GM23338 (cell line): Measurements from ENCODE around the gene PPP2CA. TPM values are rescaled to one million over a fixed set of nuclear protein-coding genes. Genes with fewer than 3 reads are reported as not detected.

Experiments
- ATAC-seq: fragments of 200-7000 bp; cut with Tn5 transposase; 3 replicates; pipeline ENCODE4 v1.9.1; 2020
- DNase-seq: peaks from one replicate; pipeline ENCODE4 v3.0.0-alpha.2; 2015; ENCODE audit warnings: low spot score
- H2AFZ ChIP-seq: fragments of 200-600 bp; sonication (generic); 2 replicates; pipeline ENCODE4 v1.8.0; 2016; ENCODE audit warnings: antibody characterized with exemption, mild to moderate bottlenecking, moderate library complexity
- H3F3A ChIP-seq: fragments of 200-600 bp; sonication (generic); replicated peaks from 2 replicates; pipeline ENCODE4 v1.8.0; 2017; ENCODE audit warnings: antibody characterized with exemption, mixed run types, low read depth
- H3K27ac ChIP-seq: fragments of 200-600 bp; sonication (generic); 2 replicates; pipeline ENCODE4 v1.6.1; 2016; ENCODE audit warnings: low read depth
- H3K27me3 ChIP-seq: fragments of 200-600 bp; sonication (generic); 2 replicates; pipeline ENCODE4 v1.8.0; 2016; ENCODE audit warnings: mild to moderate bottlenecking, mixed run types, moderate library complexity; ENCODE audit not compliant: insufficient read depth
- H3K36me3 ChIP-seq: fragments of 200-600 bp; sonication (generic); 2 replicates; pipeline ENCODE4 v1.8.0; 2016; ENCODE audit warnings: mild to moderate bottlenecking; ENCODE audit not compliant: insufficient read depth
- H3K4me1 ChIP-seq: fragments of 200-600 bp; sonication (generic); 2 replicates; pipeline ENCODE4 v1.8.0; 2016; ENCODE audit warnings: mild to moderate bottlenecking, moderate library complexity; ENCODE audit not compliant: insufficient read depth
- H3K4me2 ChIP-seq: fragments of 200-600 bp; sonication (generic); 2 replicates; pipeline ENCODE4 v1.7.1; 2017; ENCODE audit warnings: mixed run types
- H3K4me3 ChIP-seq: fragments of 200-600 bp; sonication (generic); 2 replicates; pipeline ENCODE4 v1.6.1; 2016; ENCODE audit warnings: mixed run types
- H3K79me2 ChIP-seq: fragments of 200-600 bp; sonication (generic); replicated peaks from 2 replicates; pipeline ENCODE4 v1.8.0; 2017; ENCODE audit warnings: mild to moderate bottlenecking; ENCODE audit not compliant: insufficient read depth
- H3K9me2 ChIP-seq: fragments of 200-600 bp; sonication (generic); 2 replicates; pipeline ENCODE4 v1.8.0; 2017; ENCODE audit not compliant: insufficient read depth
- H4K20me1 ChIP-seq: fragments of 200-600 bp; sonication (generic); replicated peaks from 2 replicates; pipeline ENCODE4 v1.8.0; 2017; ENCODE audit warnings: mild to moderate bottlenecking; ENCODE audit not compliant: insufficient read depth
- H3K27ac Mint-ChIP-seq: 2 replicates; pipeline ENCODE4 v1.8.0; 2020; ENCODE audit warnings: inconsistent platforms, mild to moderate bottlenecking, moderate library complexity, mixed read lengths
- H3K27me3 Mint-ChIP-seq: 3 replicates; pipeline ENCODE4 v1.8.0; 2022; ENCODE audit warnings: low read depth, mild to moderate bottlenecking, moderate library complexity, mixed read lengths, inconsistent platforms; ENCODE audit not compliant: insufficient read depth, poor library complexity
- H3K36me3 Mint-ChIP-seq: 3 replicates; pipeline ENCODE4 v1.8.0; 2021; ENCODE audit warnings: low read depth, mild to moderate bottlenecking, inconsistent platforms, moderate library complexity, mixed read lengths
- H3K4me1 Mint-ChIP-seq: 3 replicates; pipeline ENCODE4 v1.8.0; 2020; ENCODE audit warnings: mild to moderate bottlenecking, inconsistent platforms, mixed read lengths
- H3K4me3 Mint-ChIP-seq: 3 replicates; pipeline ENCODE4 v1.8.0; 2021; ENCODE audit warnings: moderate library complexity, mild to moderate bottlenecking, inconsistent platforms, mixed read lengths
- H3K9me3 Mint-ChIP-seq: 3 replicates; pipeline ENCODE4 v1.8.0; 2020; ENCODE audit warnings: moderate library complexity, mild to moderate bottlenecking, inconsistent platforms, mixed read lengths
- EZH2 ChIP-seq: fragments of 200-600 bp; sonication (generic); IDR thresholded peaks from one replicate; pipeline ENCODE4 v1.8.0; 2017; ENCODE audit warnings: antibody characterized with exemption, mild to moderate bottlenecking, low read depth; ENCODE audit not compliant: unreplicated experiment
- EZH2phosphoT487 ChIP-seq: fragments of 200-600 bp; sonication (generic); IDR thresholded peaks from one replicate; pipeline ENCODE4 v1.8.1; 2018; ENCODE audit warnings: antibody characterized with exemption; ENCODE audit not compliant: unreplicated experiment
- JUNB ChIP-seq: IDR thresholded peaks from one replicate; pipeline ENCODE4 v1.6.1; 2016; ENCODE audit warnings: antibody characterized with exemption; ENCODE audit not compliant: unreplicated experiment
- NANOG ChIP-seq: IDR thresholded peaks from 2 replicates; pipeline ENCODE4 v1.6.1; 2016; ENCODE audit warnings: antibody characterized with exemption, borderline replicate concordance
- POLR2AphosphoS5 ChIP-seq: IDR thresholded peaks from 2 replicates; pipeline ENCODE4 v1.6.1; 2016; ENCODE audit warnings: antibody characterized with exemption, low read depth
- STAT1 ChIP-seq: IDR thresholded peaks from one replicate; pipeline ENCODE4 v1.6.1; 2016; ENCODE audit warnings: antibody characterized with exemption; ENCODE audit not compliant: unreplicated experiment
- polyA plus RNA-seq: library from polyadenylated mRNA; unstranded; fragments of >200 nt; fragmentation: Nextera tagmentation; extraction: Ambion mirVana; gene quantifications from 2 replicates; pipeline ENCODE4 v1.2.1, GENCODE V29; 2016
- total RNA-seq: library from RNA; depleted of rRNA; stranded (reverse); fragments of >200 nt; shearing (Covaris generic); gene quantifications from 2 replicates; pipeline ENCODE4 v1.2.3, GENCODE V29; 2014
- TF ChIP-seq, protein P1 (sequence below), 2 experiments: fragments of 200-600 bp in 1 of 2; sonication (generic) in 1 of 2; conservative IDR thresholded peaks; 2 replicates each; pipeline versions ENCODE4 v1.5.1 to v1.6.1; 2016 to 2017; ENCODE audit warnings: antibody characterized with exemption in 2 of 2, low read depth in 2 of 2, mild to moderate bottlenecking in 2 of 2, moderate library complexity in 1 of 2
- TF ChIP-seq, protein P2 (sequence below): IDR thresholded peaks from one replicate; pipeline ENCODE4 v1.6.1; 2018; ENCODE audit warnings: antibody characterized with exemption; ENCODE audit not compliant: unreplicated experiment

Gene PPP2CA
- total and polyA plus RNA-seq, 2 experiments from 2014 or later, result 131 to 316 TPM

DNA sequence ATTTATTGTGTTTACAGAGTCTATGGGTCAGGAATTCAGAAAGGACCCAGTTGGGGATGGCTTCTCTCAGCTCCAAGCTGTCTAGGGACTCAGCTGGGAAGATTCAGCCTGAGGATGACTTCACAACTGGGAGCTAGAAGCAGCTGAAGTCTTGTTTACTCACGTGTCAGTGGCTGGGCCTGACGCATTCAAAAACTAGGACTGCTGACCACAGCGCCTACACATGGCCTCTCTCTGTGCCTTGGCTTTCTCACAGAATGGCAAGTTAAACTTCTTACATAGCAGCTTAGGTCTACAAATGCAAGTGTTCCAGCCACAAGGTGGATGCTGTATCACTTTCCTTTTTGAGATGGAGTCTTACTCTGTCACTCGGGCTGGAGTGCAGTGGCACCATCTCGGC lies 16.3 kb upstream of the PPP2CA start (continued):
- TF ChIP-seq, protein P1, sequence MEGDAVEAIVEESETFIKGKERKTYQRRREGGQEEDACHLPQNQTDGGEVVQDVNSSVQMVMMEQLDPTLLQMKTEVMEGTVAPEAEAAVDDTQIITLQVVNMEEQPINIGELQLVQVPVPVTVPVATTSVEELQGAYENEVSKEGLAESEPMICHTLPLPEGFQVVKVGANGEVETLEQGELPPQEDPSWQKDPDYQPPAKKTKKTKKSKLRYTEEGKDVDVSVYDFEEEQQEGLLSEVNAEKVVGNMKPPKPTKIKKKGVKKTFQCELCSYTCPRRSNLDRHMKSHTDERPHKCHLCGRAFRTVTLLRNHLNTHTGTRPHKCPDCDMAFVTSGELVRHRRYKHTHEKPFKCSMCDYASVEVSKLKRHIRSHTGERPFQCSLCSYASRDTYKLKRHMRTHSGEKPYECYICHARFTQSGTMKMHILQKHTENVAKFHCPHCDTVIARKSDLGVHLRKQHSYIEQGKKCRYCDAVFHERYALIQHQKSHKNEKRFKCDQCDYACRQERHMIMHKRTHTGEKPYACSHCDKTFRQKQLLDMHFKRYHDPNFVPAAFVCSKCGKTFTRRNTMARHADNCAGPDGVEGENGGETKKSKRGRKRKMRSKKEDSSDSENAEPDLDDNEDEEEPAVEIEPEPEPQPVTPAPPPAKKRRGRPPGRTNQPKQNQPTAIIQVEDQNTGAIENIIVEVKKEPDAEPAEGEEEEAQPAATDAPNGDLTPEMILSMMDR (conservative IDR thresholded peaks at IDR 0.05; ENCODE audit: low read depth in 2 of 2), result 0 out of 4 replicates have a peak, but pooled peaks of 1 of the 2 experiments have one; percentile 13

DNA sequence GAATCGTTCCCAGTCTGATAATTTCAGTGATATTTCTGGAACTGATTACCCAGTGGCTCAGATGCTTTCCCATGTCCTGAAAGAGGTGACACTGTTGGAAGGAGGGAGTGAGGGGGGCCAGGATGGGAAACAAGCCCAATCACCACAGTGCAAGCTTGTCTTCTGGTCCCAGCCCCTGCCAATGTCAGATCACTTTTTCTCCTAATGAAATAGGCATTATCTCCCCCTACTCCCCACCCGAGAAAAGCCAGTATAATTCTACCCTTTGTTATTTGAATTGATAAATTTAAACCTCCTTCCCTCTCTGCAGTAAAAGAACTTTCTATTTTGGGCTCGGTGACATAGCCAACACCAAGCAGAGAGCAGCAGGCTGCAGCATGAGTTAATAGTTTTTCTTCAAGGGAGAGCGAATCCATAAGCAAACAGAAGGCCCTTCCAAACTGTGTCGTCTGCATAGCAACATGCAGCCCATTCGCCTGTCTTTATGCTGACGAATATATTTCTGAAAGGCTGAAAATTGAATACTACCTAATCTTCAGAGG lies 14.6 kb upstream of the PPP2CA start:
- Histone ChIP-seq H3K4me1 (peaks cover 14% of the 10 kb centered on the region), H2AFZ (peak overlapping the region; percentile 50; the same call in 1 of the 2 replicates), H4K20me1 (no peaks in the 10 kb centered on the region), H3K4me2 (no peak overlapping the region), H3K27me3 (no peaks in the 10 kb centered on the region), H3K36me3 (no peaks in the 10 kb centered on the region), H3K27ac (no peak overlapping the region), H3K79me2 (no peaks in the 10 kb centered on the region), H3K9me2 (no peaks in the 10 kb centered on the region), H3F3A (no peaks in the 10 kb centered on the region), H3K4me3 (no peak overlapping the region)
- Mint-ChIP-seq H3K4me1 (peaks cover 35% of the 10 kb centered on the region), H3K27ac (no peak overlapping the region), H3K4me3 (no peak overlapping the region; the same call in 2 of the 3 replicates), H3K36me3 (no peaks in the 10 kb centered on the region), H3K27me3 (no peaks in the 10 kb centered on the region), H3K9me3 (no peaks in the 10 kb centered on the region)
- ATAC-seq (peak; percentile 36), DNase-seq (no peak)
- TF ChIP-seq EZH2phosphoT487, result no peak
- TF ChIP-seq JUNB, result no peak
- no peak for TF ChIP-seq EZH2

DNA sequence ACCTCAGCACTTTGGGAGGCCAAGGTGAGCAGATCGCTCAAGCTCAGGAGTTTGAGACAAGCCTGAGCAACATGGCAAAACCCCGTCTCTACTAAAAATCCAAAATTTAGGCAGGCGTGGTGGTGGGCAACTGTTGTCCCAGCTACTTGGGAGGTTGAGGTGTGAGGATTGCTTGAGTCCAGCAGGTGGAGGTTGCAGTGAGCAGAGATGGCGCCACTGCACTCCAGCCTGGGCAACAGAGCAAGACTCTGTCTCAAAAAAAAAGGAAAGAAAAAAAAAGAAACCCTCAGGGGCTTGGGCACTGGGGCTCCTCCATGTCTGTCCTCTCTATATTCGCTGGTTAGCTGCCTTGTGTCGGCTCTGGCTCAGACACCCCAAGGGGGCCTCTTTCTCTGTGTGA lies 10.9 kb upstream of the PPP2CA start:
- H3K9me3 Mint-ChIP-seq, result no peaks in the 10 kb centered on the region
- H3K36me3 Mint-ChIP-seq, result no peaks in the 10 kb centered on the region

DNA sequence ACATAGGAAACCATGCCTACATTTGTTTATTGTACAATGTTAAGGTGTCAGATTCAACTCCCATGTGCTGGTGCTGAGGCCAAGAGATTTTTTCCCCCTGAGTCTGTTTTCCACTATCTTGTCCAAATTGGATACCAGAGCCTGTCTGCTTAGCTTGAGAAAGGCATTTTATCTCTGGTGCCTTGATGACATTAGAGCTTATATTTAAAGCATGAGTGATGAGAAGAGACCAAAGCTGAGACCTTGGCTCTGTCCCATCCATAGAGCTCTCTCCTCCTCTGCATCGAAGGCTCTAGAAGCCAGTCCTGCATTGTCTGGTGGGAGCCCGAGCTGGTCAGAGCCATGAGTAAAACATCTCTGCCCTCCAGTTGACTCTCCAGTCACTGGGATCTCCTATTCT lies 10.4 kb upstream of the PPP2CA start:
- no peaks in the 10 kb centered on the region for H3K36me3 Mint-ChIP-seq
- TF ChIP-seq STAT1, result no peak
- TF ChIP-seq, protein P1 (conservative IDR thresholded peaks at IDR 0.05; ENCODE audit: low read depth in 2 of 2), result no peak
- TF ChIP-seq, protein P2, sequence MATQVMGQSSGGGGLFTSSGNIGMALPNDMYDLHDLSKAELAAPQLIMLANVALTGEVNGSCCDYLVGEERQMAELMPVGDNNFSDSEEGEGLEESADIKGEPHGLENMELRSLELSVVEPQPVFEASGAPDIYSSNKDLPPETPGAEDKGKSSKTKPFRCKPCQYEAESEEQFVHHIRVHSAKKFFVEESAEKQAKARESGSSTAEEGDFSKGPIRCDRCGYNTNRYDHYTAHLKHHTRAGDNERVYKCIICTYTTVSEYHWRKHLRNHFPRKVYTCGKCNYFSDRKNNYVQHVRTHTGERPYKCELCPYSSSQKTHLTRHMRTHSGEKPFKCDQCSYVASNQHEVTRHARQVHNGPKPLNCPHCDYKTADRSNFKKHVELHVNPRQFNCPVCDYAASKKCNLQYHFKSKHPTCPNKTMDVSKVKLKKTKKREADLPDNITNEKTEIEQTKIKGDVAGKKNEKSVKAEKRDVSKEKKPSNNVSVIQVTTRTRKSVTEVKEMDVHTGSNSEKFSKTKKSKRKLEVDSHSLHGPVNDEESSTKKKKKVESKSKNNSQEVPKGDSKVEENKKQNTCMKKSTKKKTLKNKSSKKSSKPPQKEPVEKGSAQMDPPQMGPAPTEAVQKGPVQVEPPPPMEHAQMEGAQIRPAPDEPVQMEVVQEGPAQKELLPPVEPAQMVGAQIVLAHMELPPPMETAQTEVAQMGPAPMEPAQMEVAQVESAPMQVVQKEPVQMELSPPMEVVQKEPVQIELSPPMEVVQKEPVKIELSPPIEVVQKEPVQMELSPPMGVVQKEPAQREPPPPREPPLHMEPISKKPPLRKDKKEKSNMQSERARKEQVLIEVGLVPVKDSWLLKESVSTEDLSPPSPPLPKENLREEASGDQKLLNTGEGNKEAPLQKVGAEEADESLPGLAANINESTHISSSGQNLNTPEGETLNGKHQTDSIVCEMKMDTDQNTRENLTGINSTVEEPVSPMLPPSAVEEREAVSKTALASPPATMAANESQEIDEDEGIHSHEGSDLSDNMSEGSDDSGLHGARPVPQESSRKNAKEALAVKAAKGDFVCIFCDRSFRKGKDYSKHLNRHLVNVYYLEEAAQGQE, result no peak

More for the DNA sequence above, 10.9 kb upstream of the PPP2CA start:
- H4K20me1 ChIP-seq, result no peaks in the 10 kb centered on the region
- H3F3A ChIP-seq, result no peaks in the 10 kb centered on the region
- no peak overlapping the region for H3K4me2 ChIP-seq
- H2AFZ ChIP-seq, result no peak overlapping the region
- TF ChIP-seq STAT1 (no peak), POLR2AphosphoS5 (no peak), NANOG (no peak)
- H3K27ac ChIP-seq, result no peak overlapping the region
- ATAC-seq (no peak), DNase-seq (no peak)
- Mint-ChIP-seq H3K27me3 (no peaks in the 10 kb centered on the region), H3K27ac (no peak overlapping the region), H3K4me1 (peaks cover 22% of the 10 kb centered on the region), H3K4me3 (no peak overlapping the region)
- H3K79me2 ChIP-seq, result no peaks in the 10 kb centered on the region
- no peaks in the 10 kb centered on the region for H3K27me3 ChIP-seq
- no peaks in the 10 kb centered on the region for H3K9me2 ChIP-seq
- no peaks in the 10 kb centered on the region for H3K36me3 ChIP-seq
- no peak overlapping the region for H3K4me3 ChIP-seq
- peaks cover 9% of the 10 kb centered on the region; the same call in 1 of the 2 replicates for H3K4me1 ChIP-seq

More for the DNA sequence above, 10.4 kb upstream of the PPP2CA start:
- Mint-ChIP-seq H3K4me1 (peaks cover 22% of the 10 kb centered on the region), H3K27me3 (no peaks in the 10 kb centered on the region), H3K4me3 (no peak overlapping the region), H3K9me3 (no peaks in the 10 kb centered on the region), H3K27ac (no peak overlapping the region)
- peaks cover 9% of the 10 kb centered on the region; the same call in 1 of the 2 replicates for H3K4me1 ChIP-seq
- no peak overlapping the region for H2AFZ ChIP-seq
- no peaks in the 10 kb centered on the region for H3K36me3 ChIP-seq
- no peak overlapping the region for H3K27ac ChIP-seq
- H3K27me3 ChIP-seq, result no peaks in the 10 kb centered on the region
- no peak overlapping the region for H3K4me3 ChIP-seq
- DNase-seq (no peak), ATAC-seq (no peak)
- H4K20me1 ChIP-seq, result no peaks in the 10 kb centered on the region
- H3F3A ChIP-seq, result no peaks in the 10 kb centered on the region
- no peaks in the 10 kb centered on the region for H3K9me2 ChIP-seq
- H3K4me2 ChIP-seq, result no peak overlapping the region
- H3K79me2 ChIP-seq, result no peaks in the 10 kb centered on the region
